Osteoblast (primary cell): ENCODE results near the gene ORC6. TPM values are rescaled to one million over a fixed set of nuclear protein-coding genes. Genes with fewer than 3 reads are reported as not detected.
A peak's percentile ranks its signal among the peaks of the same experiment; 100 is the strongest.

Source experiments
- DNase-seq: peaks from one replicate; pipeline ENCODE4 v3.0.0; 2011; ENCODE audit warnings: low spot score, mixed read lengths; ENCODE audit not compliant: insufficient read length; ENCODE audit errors: missing footprints
- H2AFZ ChIP-seq: 2 replicates; pipeline ENCODE4 v1.6.0; 2011; ENCODE audit warnings: mild to moderate bottlenecking, low read length
- H3K27ac ChIP-seq: 2 replicates; pipeline ENCODE4 v1.5.1; 2011; ENCODE audit warnings: mild to moderate bottlenecking, low read depth, low read length, moderate library complexity
- H3K27me3 ChIP-seq: 2 replicates; pipeline ENCODE4 v1.6.0; 2012; ENCODE audit warnings: mild to moderate bottlenecking, control low read depth, inconsistent platforms, low read length, moderate library complexity; ENCODE audit not compliant: insufficient read depth
- H3K36me3 ChIP-seq: 2 replicates; pipeline ENCODE4 v1.5.1; 2011; ENCODE audit warnings: mild to moderate bottlenecking, low read length, control low read depth, moderate library complexity; ENCODE audit not compliant: insufficient read depth
- H3K4me1 ChIP-seq: 2 replicates; pipeline ENCODE4 v1.5.1; 2011; ENCODE audit warnings: mild to moderate bottlenecking, low read length, control low read depth, moderate library complexity; ENCODE audit not compliant: insufficient read depth
- H3K4me2 ChIP-seq: 2 replicates; pipeline ENCODE4 v1.6.0; 2011; ENCODE audit warnings: mild to moderate bottlenecking, low read length; ENCODE audit not compliant: insufficient read depth
- H3K4me3 ChIP-seq: fragments of 200-600 bp; sonication (generic); 3 replicates; pipeline ENCODE4 v1.5.1; 2012; ENCODE audit warnings: mild to moderate bottlenecking, low read length, inconsistent platforms; ENCODE audit not compliant: insufficient read depth
- H3K79me2 ChIP-seq: 2 replicates; pipeline ENCODE4 v1.6.0; 2012; ENCODE audit warnings: mild to moderate bottlenecking, low read length, control low read depth, inconsistent platforms; ENCODE audit not compliant: insufficient read depth
- H3K9me3 ChIP-seq: 2 replicates; pipeline ENCODE4 v1.5.1; 2011; ENCODE audit warnings: low read depth, low read length, control low read depth
- H4K20me1 ChIP-seq: 2 replicates; pipeline ENCODE4 v1.6.0; 2012; ENCODE audit warnings: mild to moderate bottlenecking, low read length, control low read depth; ENCODE audit not compliant: insufficient read depth
- total RNA-seq: library from RNA; depleted of rRNA; stranded (reverse); fragments of >200 nt; gene quantifications from 2 replicates; pipeline ENCODE4 v1.2.3, GENCODE V29; 2012
- TF ChIP-seq, protein P1 (sequence below): IDR thresholded peaks from 2 replicates; pipeline ENCODE4 v1.5.1; 2011; ENCODE audit warnings: mild to moderate bottlenecking, low read depth, low read length, moderate library complexity; ENCODE audit errors: extremely low read depth

The ORC6 gene
- total RNA-seq, 1 donor = 4.0 TPM

DNA sequence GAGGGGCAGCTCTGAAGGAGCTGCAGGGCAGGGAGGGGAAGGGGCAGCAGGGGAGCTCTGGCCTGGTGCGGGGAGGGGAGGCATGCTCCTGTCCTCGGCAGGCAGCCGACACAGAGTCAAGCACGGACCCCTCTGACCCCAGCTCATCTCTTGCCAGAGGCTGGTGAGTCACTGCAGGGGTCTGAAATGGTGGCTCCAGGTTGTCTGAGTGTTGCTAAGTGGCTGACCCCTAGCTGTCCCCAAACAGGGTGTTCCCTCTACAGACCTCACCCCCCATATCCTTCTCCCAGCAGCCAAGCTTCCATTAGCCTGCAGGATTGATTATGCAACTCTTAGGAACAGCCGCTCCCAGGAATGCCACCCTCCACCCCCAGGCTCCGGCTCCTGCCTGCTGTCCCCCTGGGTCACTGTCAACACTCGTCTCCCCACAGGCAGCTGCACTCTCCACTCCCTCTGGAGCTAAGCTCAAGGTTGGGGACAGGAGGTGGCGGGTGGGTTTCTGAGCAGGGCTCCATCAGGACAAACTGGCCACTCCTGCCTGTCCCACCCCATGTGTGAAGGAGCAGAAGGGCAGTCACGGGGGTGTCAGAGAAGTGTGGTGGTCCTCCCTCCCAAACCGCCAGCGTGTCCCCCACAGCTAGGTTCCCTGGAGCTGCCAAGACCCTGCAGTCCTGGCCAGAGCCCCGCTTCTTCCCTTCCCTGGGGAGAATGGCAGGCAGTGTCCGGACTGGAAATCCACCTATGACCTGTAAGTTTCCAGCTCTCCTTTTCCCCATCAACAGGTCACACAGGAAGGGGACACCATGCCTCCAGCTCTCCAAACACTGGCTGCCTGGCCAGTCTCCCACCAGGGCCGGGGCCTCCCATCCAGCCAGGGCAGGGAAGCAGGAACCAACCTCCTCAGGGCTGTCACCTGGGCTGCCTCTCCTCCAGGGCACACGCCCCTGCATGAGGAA, 57.6 kb downstream of the ORC6 start:
- H2AFZ ChIP-seq = no peak overlapping the region
- TF ChIP-seq, protein P1, sequence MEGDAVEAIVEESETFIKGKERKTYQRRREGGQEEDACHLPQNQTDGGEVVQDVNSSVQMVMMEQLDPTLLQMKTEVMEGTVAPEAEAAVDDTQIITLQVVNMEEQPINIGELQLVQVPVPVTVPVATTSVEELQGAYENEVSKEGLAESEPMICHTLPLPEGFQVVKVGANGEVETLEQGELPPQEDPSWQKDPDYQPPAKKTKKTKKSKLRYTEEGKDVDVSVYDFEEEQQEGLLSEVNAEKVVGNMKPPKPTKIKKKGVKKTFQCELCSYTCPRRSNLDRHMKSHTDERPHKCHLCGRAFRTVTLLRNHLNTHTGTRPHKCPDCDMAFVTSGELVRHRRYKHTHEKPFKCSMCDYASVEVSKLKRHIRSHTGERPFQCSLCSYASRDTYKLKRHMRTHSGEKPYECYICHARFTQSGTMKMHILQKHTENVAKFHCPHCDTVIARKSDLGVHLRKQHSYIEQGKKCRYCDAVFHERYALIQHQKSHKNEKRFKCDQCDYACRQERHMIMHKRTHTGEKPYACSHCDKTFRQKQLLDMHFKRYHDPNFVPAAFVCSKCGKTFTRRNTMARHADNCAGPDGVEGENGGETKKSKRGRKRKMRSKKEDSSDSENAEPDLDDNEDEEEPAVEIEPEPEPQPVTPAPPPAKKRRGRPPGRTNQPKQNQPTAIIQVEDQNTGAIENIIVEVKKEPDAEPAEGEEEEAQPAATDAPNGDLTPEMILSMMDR = no peak

More for the DNA sequence above, 57.6 kb downstream of the ORC6 start:
- Histone ChIP-seq H3K27me3 (no peaks in the 10 kb centered on the region), H3K4me3 (no peak overlapping the region), H4K20me1 (no peaks in the 10 kb centered on the region), H3K4me2 (no peak overlapping the region), H3K36me3 (no peaks in the 10 kb centered on the region), H3K27ac (no peak overlapping the region), H3K9me3 (no peaks in the 10 kb centered on the region), H3K4me1 (no peaks in the 10 kb centered on the region), H3K79me2 (no peaks in the 10 kb centered on the region)
- DNase-seq = peak; percentile 52

Other genes with a start within 250 kb of the ORC6 start
- 1.8 and 2.7 TPM in 2 replicates for gene SHCBP1, start 68.3 kb upstream of the ORC6 start, total RNA-seq
- gene VPS35, start 481 bp upstream of the ORC6 start, total RNA-seq = 154 and 159 TPM in 2 replicates
- under 0.01 and 0.29 TPM in 2 replicates for gene MYLK3, start 58.7 kb downstream of the ORC6 start, total RNA-seq
- 7.7 and 9.8 TPM in 2 replicates for gene C16orf87, start 141.5 kb downstream of the ORC6 start, total RNA-seq
- 15.3 and 15.6 TPM in 2 replicates for gene GPT2, start 194.7 kb downstream of the ORC6 start, total RNA-seq